Activated T-helper 17 cell treated with anti-CD3 and anti-CD28 coated beads, Interleukin-2, amount 50 U/mL, for 72 hours (primary cell): Measurements from ENCODE around the gene MAML2. TPM values are rescaled to one million over a fixed set of nuclear protein-coding genes. Genes with fewer than 3 reads are reported as not detected.

ENCODE experiments used
- ATAC-seq: fragments of 150-1000 bp; cut with Tn5 transposase; replicated peaks from 2 replicates; pipeline ENCODE4 v1.10.0; 2021; ENCODE audit warnings: mild to moderate bottlenecking, moderate library complexity
- H3K27ac Mint-ChIP-seq: one replicate; pipeline ENCODE4 v1.8.0; 2022; ENCODE audit warnings: mixed read lengths
- H3K27me3 Mint-ChIP-seq: one replicate; pipeline ENCODE4 v1.8.0; 2022; ENCODE audit warnings: mixed read lengths
- H3K36me3 Mint-ChIP-seq: one replicate; pipeline ENCODE4 v1.8.0; 2022; ENCODE audit warnings: low read depth, mild to moderate bottlenecking, mixed read lengths
- H3K4me1 Mint-ChIP-seq: one replicate; pipeline ENCODE4 v1.8.0; 2022; ENCODE audit warnings: mixed read lengths
- H3K4me3 Mint-ChIP-seq: one replicate; pipeline ENCODE4 v1.8.0; 2022; ENCODE audit warnings: mild to moderate bottlenecking, mixed read lengths
- H3K9me3 Mint-ChIP-seq: one replicate; pipeline ENCODE4 v1.8.0; 2022; ENCODE audit warnings: mixed read lengths
- total RNA-seq, 2 donors: library from RNA; stranded (reverse); gene quantifications; one replicate each; pipeline ENCODE4 v1.2.3, GENCODE V29; 2022

Gene MAML2
- total RNA-seq, 2 donors from 2014 or later: 11.2 to 17.4 TPM

DNA sequence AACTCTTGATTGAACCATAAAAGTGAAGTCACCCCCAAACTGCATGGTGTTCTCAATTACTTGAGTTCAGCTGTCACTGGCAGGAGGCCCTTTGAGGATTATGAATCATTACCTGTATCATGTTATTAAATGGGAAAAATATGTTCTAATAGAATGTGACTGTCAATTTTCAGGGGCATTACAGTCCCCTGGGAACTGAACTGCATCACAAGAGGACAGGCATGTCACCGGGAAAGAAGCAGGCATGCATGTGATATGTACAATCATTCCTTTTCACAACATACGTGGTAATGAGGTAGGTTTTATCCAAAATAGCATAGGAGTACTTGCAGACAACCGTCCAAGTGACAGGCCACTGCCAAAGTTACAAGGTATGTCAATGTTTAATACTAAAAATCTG, 165.8 kb downstream of the MAML2 start:
- no peak overlapping the region for H3K27ac Mint-ChIP-seq
- H3K27me3 Mint-ChIP-seq: no peaks in the 10 kb centered on the region
- peaks cover 18% of the 10 kb centered on the region for H3K4me1 Mint-ChIP-seq
- ATAC-seq: no peak
- no peak overlapping the region for H3K4me3 Mint-ChIP-seq
- H3K36me3 Mint-ChIP-seq: peaks cover 13% of the 10 kb centered on the region
- no peaks in the 10 kb centered on the region for H3K9me3 Mint-ChIP-seq

- no peak overlapping the region for H3K27ac Mint-ChIP-seq
- H3K4me3 Mint-ChIP-seq: no peak overlapping the region
- H3K9me3 Mint-ChIP-seq: no peaks in the 10 kb centered on the region
- ATAC-seq: no peak
- H3K4me1 Mint-ChIP-seq: peaks cover 18% of the 10 kb centered on the region
- peaks cover 13% of the 10 kb centered on the region for H3K36me3 Mint-ChIP-seq
- no peaks in the 10 kb centered on the region for H3K27me3 Mint-ChIP-seq
Observed at GRCh38 chr11:96173906-96174305, 169.1 kb downstream of the MAML2 start.

DNA sequence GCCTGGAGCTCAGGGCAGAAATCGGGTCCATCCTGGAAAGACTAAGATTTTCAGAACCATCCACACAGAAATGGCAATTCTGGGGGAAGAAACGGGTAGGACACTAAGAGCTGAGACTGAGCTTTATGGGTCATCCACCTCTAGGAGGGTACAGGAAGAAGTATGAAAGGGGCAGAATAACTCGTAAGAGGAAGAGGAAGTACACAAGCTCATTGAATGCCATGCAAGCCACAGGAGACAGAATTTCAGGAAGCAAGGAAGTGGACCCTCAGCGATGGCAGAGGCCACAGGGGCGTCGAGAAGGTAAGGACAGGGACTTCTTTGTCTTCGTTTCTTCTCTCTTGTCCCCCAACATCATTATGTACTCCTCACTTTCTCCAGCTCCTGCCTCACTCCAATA, 169.6 kb downstream of the MAML2 start:
- Mint-ChIP-seq H3K9me3 (no peaks in the 10 kb centered on the region), H3K27me3 (no peaks in the 10 kb centered on the region), H3K36me3 (peaks cover 12% of the 10 kb centered on the region), H3K27ac (peak overlapping the region; percentile 35), H3K4me3 (no peak overlapping the region), H3K4me1 (peaks cover 18% of the 10 kb centered on the region)
- no peak for ATAC-seq

- Mint-ChIP-seq H3K9me3 (no peaks in the 10 kb centered on the region), H3K27ac (peak overlapping the region; percentile 35), H3K4me3 (no peak overlapping the region), H3K27me3 (no peaks in the 10 kb centered on the region), H3K36me3 (peaks cover 4% of the 10 kb centered on the region), H3K4me1 (peaks cover 20% of the 10 kb centered on the region)
- no peak for ATAC-seq
Observed at GRCh38 chr11:96172604-96173003, 170.4 kb downstream of the MAML2 start.

GRCh38 chr11:96169250-96169649, 173.7 kb downstream of the MAML2 start:
- ATAC-seq: no peak
- no peak overlapping the region for H3K27ac Mint-ChIP-seq

GRCh38 chr11:96168623-96169022, 174.4 kb downstream of the MAML2 start:
- peak; percentile 67 for ATAC-seq
- Mint-ChIP-seq H3K4me1 (peaks cover 33% of the 10 kb centered on the region), H3K4me3 (peak overlapping the region; percentile 2), H3K27me3 (no peaks in the 10 kb centered on the region), H3K9me3 (no peaks in the 10 kb centered on the region), H3K36me3 (no peaks in the 10 kb centered on the region), H3K27ac (no peak overlapping the region)

More at GRCh38 chr11:96169250-96169649, 173.7 kb downstream of the MAML2 start:
- H3K4me3 Mint-ChIP-seq: peak overlapping the region; percentile 2
- H3K9me3 Mint-ChIP-seq: no peaks in the 10 kb centered on the region
- no peaks in the 10 kb centered on the region for H3K27me3 Mint-ChIP-seq
- H3K36me3 Mint-ChIP-seq: no peaks in the 10 kb centered on the region
- peaks cover 37% of the 10 kb centered on the region for H3K4me1 Mint-ChIP-seq

GRCh38 chr11:96167787-96168186, 175.2 kb downstream of the MAML2 start:
- peaks cover 6% of the 10 kb centered on the region for H3K36me3 Mint-ChIP-seq
- H3K27me3 Mint-ChIP-seq: no peaks in the 10 kb centered on the region
- no peaks in the 10 kb centered on the region for H3K9me3 Mint-ChIP-seq
- peak overlapping the region; percentile 10 for H3K27ac Mint-ChIP-seq
- no peak for ATAC-seq
- H3K4me3 Mint-ChIP-seq: no peak overlapping the region
- peaks cover 25% of the 10 kb centered on the region for H3K4me1 Mint-ChIP-seq

DNA sequence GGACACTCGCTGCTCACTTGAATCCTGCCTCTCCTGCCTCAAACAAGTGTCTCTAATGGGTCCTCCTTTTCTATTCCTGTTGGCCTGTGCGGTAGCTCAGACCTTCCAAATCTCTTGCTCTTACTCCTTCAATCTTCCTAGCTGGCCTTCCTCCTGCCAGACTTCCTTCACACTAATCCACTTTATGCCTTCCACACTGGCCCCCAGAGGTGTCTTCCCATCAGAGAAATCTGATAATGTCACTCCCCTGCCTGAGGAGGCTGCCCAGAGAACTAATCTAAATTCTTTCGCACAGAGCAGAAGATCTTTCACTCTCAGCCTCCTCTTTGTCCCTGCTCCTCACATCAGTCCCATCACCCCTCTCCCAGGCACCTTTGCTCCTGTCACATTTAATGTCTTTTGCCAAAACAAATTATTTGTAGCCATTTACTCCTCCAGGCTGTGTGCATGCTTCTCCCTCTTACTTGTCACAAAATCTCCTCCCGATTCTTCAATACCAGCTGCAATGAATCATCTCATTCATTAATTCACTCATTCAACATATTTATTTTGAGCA, 175.7 kb downstream of the MAML2 start:
- no peak for ATAC-seq
- Mint-ChIP-seq H3K36me3 (peaks cover 6% of the 10 kb centered on the region), H3K9me3 (no peaks in the 10 kb centered on the region), H3K4me1 (peaks cover 24% of the 10 kb centered on the region), H3K27me3 (no peaks in the 10 kb centered on the region), H3K27ac (peak overlapping the region; percentile 10), H3K4me3 (no peak overlapping the region)

DNA sequence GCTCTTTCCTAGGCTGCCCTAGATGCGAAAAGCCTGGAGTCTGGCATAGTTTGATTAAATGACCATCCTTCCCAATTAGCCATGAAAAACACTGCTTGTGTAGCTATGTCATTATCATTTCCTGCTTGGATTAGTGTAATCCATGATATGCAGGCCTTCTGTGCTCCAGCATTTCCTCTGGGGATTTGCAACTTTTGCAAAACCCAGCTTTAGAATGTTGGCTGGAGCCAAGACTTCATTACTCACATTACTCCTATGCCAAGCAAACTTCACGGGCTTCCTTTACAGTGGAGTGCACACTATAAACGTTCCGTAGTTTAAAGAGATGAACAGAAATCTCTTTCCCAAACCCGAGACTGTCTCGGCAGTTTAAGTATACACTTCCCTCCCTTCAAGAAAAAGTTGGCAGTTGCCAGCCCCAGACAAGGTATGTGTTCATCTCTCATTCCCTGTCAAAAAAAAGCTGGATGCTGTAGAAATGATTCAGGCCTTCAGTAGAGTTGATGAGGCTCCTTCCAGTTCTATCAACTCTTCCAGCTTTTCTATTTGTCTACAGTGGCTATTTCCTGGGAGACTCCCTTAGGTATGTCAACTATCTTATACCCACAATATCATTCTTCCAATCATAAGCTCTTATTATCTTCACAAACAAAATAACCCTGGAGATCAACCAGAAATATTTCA, 180.0 kb downstream of the MAML2 start:
- H3K4me3 Mint-ChIP-seq: no peak overlapping the region
- no peak overlapping the region for H3K27ac Mint-ChIP-seq
- peaks cover 6% of the 10 kb centered on the region for H3K36me3 Mint-ChIP-seq
- peaks cover 24% of the 10 kb centered on the region for H3K4me1 Mint-ChIP-seq
- no peaks in the 10 kb centered on the region for H3K9me3 Mint-ChIP-seq
- ATAC-seq: no peak
- H3K27me3 Mint-ChIP-seq: no peaks in the 10 kb centered on the region

GRCh38 chr11:96161307-96162089, 181.5 kb downstream of the MAML2 start:
- Mint-ChIP-seq H3K9me3 (no peaks in the 10 kb centered on the region), H3K36me3 (peaks cover 6% of the 10 kb centered on the region), H3K27me3 (no peaks in the 10 kb centered on the region), H3K27ac (no peak overlapping the region), H3K4me1 (peaks cover 27% of the 10 kb centered on the region), H3K4me3 (no peak overlapping the region)
- ATAC-seq: no peak

- ATAC-seq: no peak
- Mint-ChIP-seq H3K4me3 (no peak overlapping the region), H3K36me3 (peaks cover 12% of the 10 kb centered on the region), H3K27ac (no peak overlapping the region), H3K27me3 (no peaks in the 10 kb centered on the region), H3K4me1 (peaks cover 27% of the 10 kb centered on the region), H3K9me3 (no peaks in the 10 kb centered on the region)
Observed at GRCh38 chr11:96160732-96161306, 182.2 kb downstream of the MAML2 start.

- H3K9me3 Mint-ChIP-seq: no peaks in the 10 kb centered on the region
- H3K4me1 Mint-ChIP-seq: peaks cover 28% of the 10 kb centered on the region
- no peak overlapping the region for H3K4me3 Mint-ChIP-seq
- peaks cover 12% of the 10 kb centered on the region for H3K36me3 Mint-ChIP-seq
- ATAC-seq: no peak
- H3K27ac Mint-ChIP-seq: no peak overlapping the region
- H3K27me3 Mint-ChIP-seq: no peaks in the 10 kb centered on the region
Observed at GRCh38 chr11:96159968-96160367, 183.0 kb downstream of the MAML2 start.

DNA sequence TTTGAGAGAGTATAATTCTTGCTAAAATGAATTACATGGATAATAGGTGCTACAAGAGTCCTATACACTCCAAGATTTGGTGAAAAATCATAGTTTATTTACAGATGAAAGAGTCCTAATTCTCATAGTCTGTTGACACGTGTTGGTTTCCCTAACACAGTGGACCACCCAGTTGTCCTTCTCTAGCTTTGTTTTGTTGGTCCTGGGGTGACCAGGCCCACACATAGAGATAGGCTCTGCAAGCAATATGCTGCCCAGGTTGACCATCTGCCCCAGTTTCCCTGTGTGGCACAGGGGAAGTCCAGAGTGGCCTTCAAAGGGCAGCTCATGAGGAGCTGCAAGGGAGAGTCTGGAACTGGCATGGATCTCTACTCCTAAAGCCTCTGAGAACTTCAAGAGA, 184.9 kb downstream of the MAML2 start:
- Mint-ChIP-seq H3K9me3 (no peaks in the 10 kb centered on the region), H3K27me3 (no peaks in the 10 kb centered on the region), H3K27ac (peak overlapping the region; percentile 96), H3K4me3 (no peak overlapping the region), H3K4me1 (peaks cover 24% of the 10 kb centered on the region), H3K36me3 (peaks cover 7% of the 10 kb centered on the region)
- ATAC-seq: no peak

- Mint-ChIP-seq H3K36me3 (peaks cover 6% of the 10 kb centered on the region), H3K9me3 (no peaks in the 10 kb centered on the region), H3K27ac (peak overlapping the region; percentile 96), H3K27me3 (no peaks in the 10 kb centered on the region), H3K4me1 (peaks cover 24% of the 10 kb centered on the region), H3K4me3 (peak overlapping the region; percentile 83)
- ATAC-seq: no peak
Observed at GRCh38 chr11:96157517-96157873, 185.5 kb downstream of the MAML2 start.

GRCh38 chr11:96156379-96156722, 186.6 kb downstream of the MAML2 start:
- Mint-ChIP-seq H3K4me3 (peak overlapping the region; percentile 83), H3K36me3 (peaks cover 6% of the 10 kb centered on the region), H3K4me1 (peaks cover 24% of the 10 kb centered on the region), H3K9me3 (no peaks in the 10 kb centered on the region), H3K27ac (peak overlapping the region; percentile 96), H3K27me3 (no peaks in the 10 kb centered on the region)
- ATAC-seq: no peak
